ENCODE measurements around the gene SLC27A1. TPM values are rescaled to one million over a fixed set of nuclear protein-coding genes. Genes with fewer than 3 reads are reported as not detected.

SLC27A1 gene
- total RNA-seq, 1 donor from 2014 or later = 25.1 TPM

Other genes with a start within 250 kb of the SLC27A1 start
- 14.3 to 19.2 TPM (median 16.2 TPM) in 3 replicates for gene OCEL1, start 244.3 kb upstream of the SLC27A1 start, total RNA-seq
- 59.1 to 61.8 TPM (median 61.2 TPM) in 3 replicates for gene NR2F6, start 224.6 kb upstream of the SLC27A1 start, total RNA-seq
- gene USHBP1, start 205.8 kb upstream of the SLC27A1 start, total RNA-seq = 0.45 TPM in 1 of 3 replicates, not detected in the others
- 91.6 to 98.6 TPM (median 92.2 TPM) in 3 replicates for gene BABAM1, start 203.1 kb upstream of the SLC27A1 start, total RNA-seq
- 3.6 to 4.1 TPM (median 3.7 TPM) in 3 replicates for gene ANKLE1, start 188.6 kb upstream of the SLC27A1 start, total RNA-seq
- gene ABHD8, start 167.1 kb upstream of the SLC27A1 start, total RNA-seq = 25.4 to 26.4 TPM (median 26.1 TPM) in 3 replicates
- 47.7 to 51.0 TPM (median 50.1 TPM) in 3 replicates for gene MRPL34, start 164.7 kb upstream of the SLC27A1 start, total RNA-seq
- 37.3 to 39.6 TPM (median 38.3 TPM) in 3 replicates for gene DDA1, start 161.0 kb upstream of the SLC27A1 start, total RNA-seq
- gene ANO8, start 135.7 kb upstream of the SLC27A1 start, total RNA-seq = 42.1 to 43.7 TPM (median 43.5 TPM) in 3 replicates
- gene GTPBP3, start 133.0 kb upstream of the SLC27A1 start, total RNA-seq = 42.5 to 47.0 TPM (median 45.0 TPM) in 3 replicates
- 0.93 to 1.1 TPM (median 0.94 TPM) in 3 replicates for gene PLVAP, start 93.2 kb upstream of the SLC27A1 start, total RNA-seq
- gene CCDC194, start 76.3 kb upstream of the SLC27A1 start, total RNA-seq = 8.7 to 11.9 TPM (median 10.9 TPM) in 3 replicates
- 326 to 362 TPM (median 360 TPM) in 3 replicates for gene BST2, start 64.9 kb upstream of the SLC27A1 start, total RNA-seq
- gene MVB12A, start 50.5 kb upstream of the SLC27A1 start, total RNA-seq = 53.5 to 57.2 TPM (median 54.5 TPM) in 3 replicates
- gene TMEM221, start 21.9 kb upstream of the SLC27A1 start, total RNA-seq = 4.8 to 6.0 TPM (median 5.1 TPM) in 3 replicates
- not detected in 3 replicates for gene NXNL1, start 9.6 kb upstream of the SLC27A1 start, total RNA-seq
- gene PGLS, start 41.1 kb downstream of the SLC27A1 start, total RNA-seq = 100.0 to 106 TPM (median 104 TPM) in 3 replicates
- gene COLGALT1, start 85.1 kb downstream of the SLC27A1 start, total RNA-seq = 58.0 to 61.9 TPM (median 59.3 TPM) in 3 replicates
- 0.41 to 1.1 TPM (median 0.60 TPM) in 3 replicates for gene UNC13A, start 217.8 kb downstream of the SLC27A1 start, total RNA-seq
- gene MAP1S, start 249.0 kb downstream of the SLC27A1 start, total RNA-seq = 66.1 to 79.0 TPM (median 68.6 TPM) in 3 replicates

Data from mesothelial cell of epicardium (in vitro differentiated cells).